B cell (primary cell): ENCODE results near the gene PSEN1. TPM values are rescaled to one million over a fixed set of nuclear protein-coding genes. Genes with fewer than 3 reads are reported as not detected.

Source experiments
- ATAC-seq: fragments of 200-7000 bp; cut with Tn5 transposase; one replicate; pipeline ENCODE4 v1.10.0; 2021; ENCODE audit warnings: low read depth, mild to moderate bottlenecking, moderate number of reproducible peaks, moderate library complexity
- CTCF ChIA-PET: fragments of 350-600 bp; sonication (Branson Sonifier 250); formaldehyde crosslinking; loops from one replicate; lab custom pipeline; 2021; ENCODE audit warnings: antibody characterized with exemption, inconsistent platforms; lab: Charles Lee
- POLR2A ChIA-PET: fragments of 350-600 bp; sonication (Branson Sonifier 250); formaldehyde crosslinking; loops from one replicate; lab custom pipeline; 2021; ENCODE audit warnings: antibody characterized with exemption; lab: Charles Lee
- DNase-seq: peaks from one replicate; pipeline ENCODE4 v3.0.0; 2013
- H2AFZ ChIP-seq: 2 replicates; pipeline ENCODE4 v1.6.1; 2012; ENCODE audit warnings: mild to moderate bottlenecking, low read depth, low read length; ENCODE audit not compliant: insufficient read depth, poor library complexity, severe bottlenecking
- H3K27ac ChIP-seq, 2 donors: 1 replicate in 1 of 2; 2 replicates in 1 of 2; pipeline ENCODE4 v1.5.1; 2012 to 2013; ENCODE audit warnings: low read length in 2 of 2, mild to moderate bottlenecking in 2 of 2, moderate library complexity in 1 of 2
- H3K27me3 ChIP-seq, 4 experiments: fragments of 200-600 bp in 1 of 4; sonication (generic) in 1 of 4; replicated peaks in 1 of 4; 1 replicate in 2 of 4; 2 replicates in 2 of 4; pipeline versions ENCODE4 v1.6.1 to v1.7.0; 2013 to 2016; ENCODE audit warnings: low read length in 3 of 4, mild to moderate bottlenecking in 2 of 4, mixed read lengths in 1 of 4, moderate library complexity in 1 of 4; ENCODE audit not compliant: insufficient read depth in 4 of 4, control insufficient read depth in 3 of 4; ENCODE audit errors: control extremely low read depth in 1 of 4
- H3K36me3 ChIP-seq, 2 experiments: replicated peaks in 1 of 2; 1 replicate in 1 of 2; 2 replicates in 1 of 2; pipeline versions ENCODE4 v1.6.1 to v1.7.1; 2013; ENCODE audit warnings: low read length in 1 of 2; ENCODE audit not compliant: insufficient read depth in 2 of 2, control insufficient read depth in 1 of 2; ENCODE audit errors: control extremely low read depth in 1 of 2, extremely low read depth in 1 of 2
- H3K4me1 ChIP-seq, 2 donors: fragments of 200-600 bp in 1 of 2; sonication (generic) in 1 of 2; 1 replicate in 1 of 2; 2 replicates in 1 of 2; pipeline versions ENCODE4 v1.5.1 to v1.6.1; 2013 to 2017; ENCODE audit warnings: low read length in 2 of 2; ENCODE audit not compliant: control insufficient read depth in 2 of 2, insufficient read depth in 2 of 2
- H3K4me2 ChIP-seq: replicated peaks from 2 replicates; pipeline ENCODE3; 2012; ENCODE audit warnings: mild to moderate bottlenecking, low read depth, low read length; ENCODE audit not compliant: poor library complexity, severe bottlenecking
- H3K4me3 ChIP-seq, 5 experiments: fragments of 200-600 bp in 1 of 5; sonication (generic) in 1 of 5; 1 replicate in 3 of 5; 2 replicates in 2 of 5; pipeline versions ENCODE4 v1.5.1 to v1.7.0; 2011 to 2016; ENCODE audit warnings: low read length in 4 of 5, mild to moderate bottlenecking in 4 of 5, low read depth in 2 of 5, control low read depth in 1 of 5, moderate library complexity in 1 of 5; ENCODE audit not compliant: insufficient read depth in 1 of 5; ENCODE audit errors: control extremely low read depth in 1 of 5, extremely low read depth in 1 of 5
- H3K79me2 ChIP-seq: fragments of 200-600 bp; sonication (generic); one replicate; pipeline ENCODE4 v1.6.0; 2016; ENCODE audit warnings: low read length; ENCODE audit not compliant: control insufficient read depth, insufficient read depth
- H3K9ac ChIP-seq: fragments of 200-600 bp; sonication (generic); 2 replicates; pipeline ENCODE4 v1.6.1; 2017; ENCODE audit warnings: mild to moderate bottlenecking, low read length, moderate library complexity
- H3K9me3 ChIP-seq, 3 donors: one replicate each; pipeline versions ENCODE4 v1.6.1 to v1.7.1; 2013; ENCODE audit warnings: low read length in 2 of 3; ENCODE audit not compliant: control insufficient read depth in 2 of 3, insufficient read depth in 1 of 3; ENCODE audit errors: control extremely low read depth in 1 of 3
- H4K20me1 ChIP-seq: 2 replicates; pipeline ENCODE4 v1.6.0; 2012; ENCODE audit warnings: mild to moderate bottlenecking, low read length; ENCODE audit not compliant: insufficient read depth, control insufficient read depth, poor library complexity, severe bottlenecking
- H3K27ac Mint-ChIP-seq: one replicate; pipeline ENCODE4 v1.8.0; 2021; ENCODE audit warnings: mixed read lengths
- H3K27me3 Mint-ChIP-seq: one replicate; pipeline ENCODE4 v1.8.0; 2021; ENCODE audit warnings: mixed read lengths
- H3K4me1 Mint-ChIP-seq: one replicate; pipeline ENCODE4 v1.8.0; 2021; ENCODE audit warnings: mixed read lengths
- H3K4me3 Mint-ChIP-seq: one replicate; pipeline ENCODE4 v1.8.0; 2021; ENCODE audit warnings: mixed read lengths
- H3K9me3 Mint-ChIP-seq: one replicate; pipeline ENCODE4 v1.8.0; 2022; ENCODE audit warnings: mixed read lengths; ENCODE audit not compliant: insufficient read depth
- CTCF ChIP-seq: fragments of 200-600 bp; IDR thresholded peaks from one replicate; pipeline ENCODE4 v1.8.0; 2022; ENCODE audit warnings: antibody characterized with exemption, mild to moderate bottlenecking
- EZH2 ChIP-seq: IDR thresholded peaks from 2 replicates; pipeline ENCODE4 v1.6.1; 2012; ENCODE audit warnings: borderline replicate concordance, low read depth, mild to moderate bottlenecking, moderate library complexity, low read length; ENCODE audit not compliant: insufficient read depth, poor library complexity, severe bottlenecking
- WGBS: methylation state at CpG from one replicate; pipeline ENCODE4 v1.1.5; 2013; ENCODE audit warnings: missing lambda C conversion rate; ENCODE audit not compliant: insufficient coverage; 5-methylcytosine and 5-hydroxymethylcytosine counted together
- intact Hi-C: fragments of 100-400 bp; cut with micrococcal nuclease; formaldehyde crosslinking; loops from one replicate; pipeline ENCODE4 v1.10.0; 2022
- polyA plus RNA-seq: library from polyadenylated mRNA; depleted of rRNA; stranded (reverse); fragments of >200 nt; gene quantifications from 2 replicates; pipeline ENCODE4 v1.2.3, GENCODE V29; 2012
- total RNA-seq, 2 donors: library from RNA; stranded (reverse); fragments of 120-200 nt in 1 of 2; gene quantifications; 1 replicate in 1 of 2; 2 replicates in 1 of 2; pipeline versions ENCODE4 v1.2.3 to v1.2.4, GENCODE V29; 2013 to 2022

Gene PSEN1
- total and polyA plus RNA-seq, 2 donors (not counting 1 experiment from before 2014, with no cell fraction given), result 10.2 to 75.9 TPM

GRCh38 chr14:73217411-73217810 lies 81.1 kb downstream of the PSEN1 start:
- Histone ChIP-seq H3K4me1 (no peaks in the 10 kb centered on the region), H3K4me2 (no peak overlapping the region), H3K4me3 (no peak overlapping the region), H2AFZ (no peak overlapping the region), H3K36me3 (peaks cover 28 to 73% of the 10 kb centered on the region in 2 experiments), H4K20me1 (no peaks in the 10 kb centered on the region), H3K79me2 (no peaks in the 10 kb centered on the region), H3K9ac (no peak overlapping the region), H3K9me3 (no peaks in the 10 kb centered on the region), H3K27ac (no peak overlapping the region), H3K27me3 (no peaks in the 10 kb centered on the region)
- TF ChIP-seq CTCF (no peak), EZH2 (no peak)
- H3K4me3 Mint-ChIP-seq, result no peak overlapping the region
- no peaks in the 10 kb centered on the region for H3K9me3 Mint-ChIP-seq
- H3K27ac Mint-ChIP-seq, result no peak overlapping the region
- ATAC-seq (no peak), DNase-seq (no peak)
- POLR2A ChIA-PET, result no interaction called here
- intact Hi-C loops, result no loop called here
- H3K4me1 Mint-ChIP-seq, result peaks cover 6% of the 10 kb centered on the region
- no CpG with 5 or more reads among the region's 1 CpG for WGBS
- CTCF ChIA-PET, result interaction anchor here (0.5 kb wide), 1 partner anchor 19 kb away, joined by 3 read pairs; no protein-coding TSS in a partner anchor
- H3K27me3 Mint-ChIP-seq, result no peaks in the 10 kb centered on the region

GRCh38 chr14:73220061-73220460 lies 83.8 kb downstream of the PSEN1 start:
- Histone ChIP-seq H3K36me3 (peaks cover 13 to 64% of the 10 kb centered on the region in 2 experiments), H3K4me2 (no peak overlapping the region), H3K79me2 (no peaks in the 10 kb centered on the region), H3K27ac (no peak overlapping the region), H3K4me3 (no peak overlapping the region), H3K4me1 (peaks cover 3 to 5% of the 10 kb centered on the region in 2 donors), H2AFZ (no peak overlapping the region), H3K9me3 (no peaks in the 10 kb centered on the region), H4K20me1 (no peaks in the 10 kb centered on the region), H3K9ac (no peak overlapping the region), H3K27me3 (no peaks in the 10 kb centered on the region)
- DNase-seq (no peak), ATAC-seq (no peak)
- ChIA-PET CTCF (interaction anchor here (1.1 kb wide), 1 partner anchor 24 kb away, joined by 3 read pairs; no protein-coding TSS in a partner anchor), POLR2A (no interaction called here)
- Mint-ChIP-seq H3K4me3 (no peak overlapping the region), H3K27me3 (no peaks in the 10 kb centered on the region), H3K9me3 (no peaks in the 10 kb centered on the region), H3K27ac (no peak overlapping the region), H3K4me1 (peaks cover 16% of the 10 kb centered on the region)
- TF ChIP-seq EZH2 (no peak), CTCF (no peak)
- intact Hi-C loops, result no loop called here
- WGBS, result 100% methylated on average over 1 of the region's 4 CpGs
